ENCODE results near the gene ZSCAN32.

DNA sequence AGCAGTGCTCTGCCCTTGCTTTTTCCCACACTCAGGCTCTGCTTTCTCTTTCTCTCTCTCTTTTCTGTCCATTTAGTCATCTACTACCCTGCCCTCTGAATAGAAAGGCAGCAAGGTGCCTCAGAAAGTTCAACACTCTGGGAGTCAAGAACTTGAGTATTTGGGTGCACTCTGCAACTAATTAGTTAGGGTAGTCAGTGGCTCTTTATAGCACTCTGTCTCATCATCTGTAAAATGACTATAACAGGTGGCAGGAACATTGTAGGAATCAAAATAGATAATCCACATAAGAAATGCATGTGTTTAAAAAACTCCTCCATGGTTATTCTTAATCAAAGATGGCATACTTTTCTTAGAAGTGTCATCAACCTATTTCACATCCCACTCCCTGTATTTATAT is 37.9 kb downstream of the ZSCAN32 start:
- TF ChIP-seq, protein P1, sequence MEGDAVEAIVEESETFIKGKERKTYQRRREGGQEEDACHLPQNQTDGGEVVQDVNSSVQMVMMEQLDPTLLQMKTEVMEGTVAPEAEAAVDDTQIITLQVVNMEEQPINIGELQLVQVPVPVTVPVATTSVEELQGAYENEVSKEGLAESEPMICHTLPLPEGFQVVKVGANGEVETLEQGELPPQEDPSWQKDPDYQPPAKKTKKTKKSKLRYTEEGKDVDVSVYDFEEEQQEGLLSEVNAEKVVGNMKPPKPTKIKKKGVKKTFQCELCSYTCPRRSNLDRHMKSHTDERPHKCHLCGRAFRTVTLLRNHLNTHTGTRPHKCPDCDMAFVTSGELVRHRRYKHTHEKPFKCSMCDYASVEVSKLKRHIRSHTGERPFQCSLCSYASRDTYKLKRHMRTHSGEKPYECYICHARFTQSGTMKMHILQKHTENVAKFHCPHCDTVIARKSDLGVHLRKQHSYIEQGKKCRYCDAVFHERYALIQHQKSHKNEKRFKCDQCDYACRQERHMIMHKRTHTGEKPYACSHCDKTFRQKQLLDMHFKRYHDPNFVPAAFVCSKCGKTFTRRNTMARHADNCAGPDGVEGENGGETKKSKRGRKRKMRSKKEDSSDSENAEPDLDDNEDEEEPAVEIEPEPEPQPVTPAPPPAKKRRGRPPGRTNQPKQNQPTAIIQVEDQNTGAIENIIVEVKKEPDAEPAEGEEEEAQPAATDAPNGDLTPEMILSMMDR (IDR thresholded peaks at IDR 0.05) = no peak
- no peak for TF ChIP-seq POLR2A (IDR thresholded peaks at IDR 0.05)

All from sigmoid colon (tissue), 3 donors.